Thyroid gland (tissue), 4 donors: ENCODE results near the gene CHRNE.

Source experiments
- POLR2A ChIP-seq, 2 donors: fragments of 450-650 bp; IDR thresholded peaks; one replicate each; pipeline ENCODE4 v1.6.1; 2017; ENCODE audit warnings: antibody characterized with exemption in 2 of 2, mild to moderate bottlenecking in 2 of 2, moderate library complexity in 1 of 2
- TF ChIP-seq, protein P1 (sequence below), 6 experiments: fragments of 200-600 bp in 3 of 6; fragments of 450-650 bp in 3 of 6; sonication (generic) in 3 of 6; IDR thresholded peaks; one replicate each; pipeline ENCODE4 v1.5.1; 2016 to 2019; ENCODE audit warnings: antibody characterized with exemption in 6 of 6, mild to moderate bottlenecking in 2 of 6, inconsistent platforms in 1 of 6, moderate library complexity in 1 of 6

DNA sequence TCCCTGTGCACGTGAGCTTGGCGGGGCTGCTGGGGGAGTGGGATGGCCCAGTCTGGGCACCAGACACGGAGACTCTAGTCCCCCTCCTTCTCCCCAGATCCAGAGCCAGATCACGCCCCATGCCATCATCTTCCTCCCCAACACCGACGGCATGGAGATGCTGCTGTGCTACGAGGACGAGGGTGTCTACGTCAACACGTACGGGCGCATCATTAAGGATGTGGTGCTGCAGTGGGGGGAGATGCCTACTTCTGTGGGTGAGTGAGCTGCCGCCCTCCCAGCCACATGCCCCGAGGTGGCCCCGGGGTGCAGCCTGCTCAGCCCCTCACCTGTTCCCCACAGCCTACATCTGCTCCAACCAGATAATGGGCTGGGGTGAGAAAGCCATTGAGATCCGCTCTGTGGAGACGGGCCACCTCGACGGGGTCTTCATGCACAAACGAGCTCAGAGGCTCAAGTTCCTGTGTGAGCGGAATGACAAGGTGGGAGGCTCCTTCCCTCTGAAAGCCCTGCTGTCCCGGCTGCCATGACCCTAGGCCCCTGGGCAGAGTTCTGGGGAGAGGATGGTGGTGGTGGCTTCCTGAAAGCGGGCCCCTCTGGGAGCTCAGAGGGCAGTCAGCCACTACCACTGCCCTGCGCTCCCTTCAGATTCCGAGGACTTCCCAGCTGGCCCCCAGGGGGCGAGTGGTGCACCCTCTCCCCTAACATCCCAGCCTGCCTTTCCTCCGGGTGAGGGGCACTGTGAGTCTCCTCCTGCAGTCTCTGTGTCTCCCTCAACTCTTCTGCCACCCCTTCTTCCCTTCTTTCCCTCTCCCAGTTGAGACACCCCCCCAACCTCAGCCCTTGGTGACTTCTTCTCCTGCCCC is 6.3 kb downstream of the CHRNE start:
- TF ChIP-seq, protein P1, sequence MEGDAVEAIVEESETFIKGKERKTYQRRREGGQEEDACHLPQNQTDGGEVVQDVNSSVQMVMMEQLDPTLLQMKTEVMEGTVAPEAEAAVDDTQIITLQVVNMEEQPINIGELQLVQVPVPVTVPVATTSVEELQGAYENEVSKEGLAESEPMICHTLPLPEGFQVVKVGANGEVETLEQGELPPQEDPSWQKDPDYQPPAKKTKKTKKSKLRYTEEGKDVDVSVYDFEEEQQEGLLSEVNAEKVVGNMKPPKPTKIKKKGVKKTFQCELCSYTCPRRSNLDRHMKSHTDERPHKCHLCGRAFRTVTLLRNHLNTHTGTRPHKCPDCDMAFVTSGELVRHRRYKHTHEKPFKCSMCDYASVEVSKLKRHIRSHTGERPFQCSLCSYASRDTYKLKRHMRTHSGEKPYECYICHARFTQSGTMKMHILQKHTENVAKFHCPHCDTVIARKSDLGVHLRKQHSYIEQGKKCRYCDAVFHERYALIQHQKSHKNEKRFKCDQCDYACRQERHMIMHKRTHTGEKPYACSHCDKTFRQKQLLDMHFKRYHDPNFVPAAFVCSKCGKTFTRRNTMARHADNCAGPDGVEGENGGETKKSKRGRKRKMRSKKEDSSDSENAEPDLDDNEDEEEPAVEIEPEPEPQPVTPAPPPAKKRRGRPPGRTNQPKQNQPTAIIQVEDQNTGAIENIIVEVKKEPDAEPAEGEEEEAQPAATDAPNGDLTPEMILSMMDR (IDR thresholded peaks at IDR 0.05) = no peak
- TF ChIP-seq POLR2A (IDR thresholded peaks at IDR 0.05) = no peak
